ENCODE results near the gene LILRA6. TPM values are rescaled to one million over a fixed set of nuclear protein-coding genes. Genes with fewer than 3 reads are reported as not detected.

LILRA6 gene
- total and polyA plus RNA-seq, 10 of the 15 experiments (the other 5 are each of a cell fraction or from before 2014, with no cell fraction given) = 0.04 to 1.7 (median 0.09) TPM; not detected in 2

DNA sequence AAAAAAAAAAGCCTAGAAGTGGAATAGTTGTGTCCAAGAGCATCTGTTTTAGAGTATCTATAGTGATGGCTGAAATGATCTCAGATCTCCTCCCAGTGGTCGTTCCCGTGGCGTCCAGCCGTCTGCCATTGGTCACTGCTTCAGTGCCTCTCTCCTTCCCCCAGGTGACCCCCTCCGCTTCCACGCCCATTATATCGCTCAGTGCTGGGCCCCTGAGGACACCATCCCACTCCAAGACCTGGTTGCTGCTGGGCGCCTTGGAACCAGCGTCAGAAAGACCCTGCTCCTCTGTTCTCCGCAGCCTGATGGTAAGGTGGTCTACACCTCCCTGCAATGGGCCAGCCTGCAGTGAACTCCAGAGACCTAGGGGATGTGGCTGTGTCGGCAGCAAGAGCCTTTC, 49.6 kb downstream of the LILRA6 start:
- BruUV-seq (replicated peaks) = no TSS peak
- intact Hi-C loops (cut with micrococcal nuclease; ENCODE audit: unreplicated experiment) = no loop called here
- no peak overlapping the region for H2AFZ ChIP-seq (ENCODE audit: control insufficient read depth, low read depth, low read length)
- TF ChIP-seq JUNB (IDR thresholded peaks at IDR 0.05) (no peak), CBX5 (IDR thresholded peaks at IDR 0.05; ENCODE audit: low read depth) (no peak), NFXL1 (IDR thresholded peaks at IDR 0.05; ENCODE audit: borderline replicate concordance) (no peak), SIX5 (IDR thresholded peaks at IDR 0.05; ENCODE audit: low read depth, low read length, severe bottlenecking) (no peak), NFIC (IDR thresholded peaks at IDR 0.05; ENCODE audit: low read depth, low read length) (no peak), PKNOX1 (IDR thresholded peaks at IDR 0.05) (no peak), SPI1 (IDR thresholded peaks at IDR 0.05; ENCODE audit: borderline replicate concordance, insufficient read depth, low read depth, low read length) (no peak), MYB (IDR thresholded peaks at IDR 0.05; ENCODE audit: borderline replicate concordance, low read depth, low read length) (no peak), SREBF1 (IDR thresholded peaks at IDR 0.05; ENCODE audit: low read length) (no peak), STAT3 (IDR thresholded peaks at IDR 0.05; ENCODE audit: low read depth, low read length) (no peak), ZZZ3 (IDR thresholded peaks at IDR 0.05; ENCODE audit: control insufficient read depth, insufficient read length, low read depth) (no peak), HCFC1 (IDR thresholded peaks at IDR 0.05; ENCODE audit: low read length) (no peak), TCF12 (IDR thresholded peaks at IDR 0.05; ENCODE audit: low read depth, low read length) (no peak)
- TF ChIP-seq, protein P1, sequence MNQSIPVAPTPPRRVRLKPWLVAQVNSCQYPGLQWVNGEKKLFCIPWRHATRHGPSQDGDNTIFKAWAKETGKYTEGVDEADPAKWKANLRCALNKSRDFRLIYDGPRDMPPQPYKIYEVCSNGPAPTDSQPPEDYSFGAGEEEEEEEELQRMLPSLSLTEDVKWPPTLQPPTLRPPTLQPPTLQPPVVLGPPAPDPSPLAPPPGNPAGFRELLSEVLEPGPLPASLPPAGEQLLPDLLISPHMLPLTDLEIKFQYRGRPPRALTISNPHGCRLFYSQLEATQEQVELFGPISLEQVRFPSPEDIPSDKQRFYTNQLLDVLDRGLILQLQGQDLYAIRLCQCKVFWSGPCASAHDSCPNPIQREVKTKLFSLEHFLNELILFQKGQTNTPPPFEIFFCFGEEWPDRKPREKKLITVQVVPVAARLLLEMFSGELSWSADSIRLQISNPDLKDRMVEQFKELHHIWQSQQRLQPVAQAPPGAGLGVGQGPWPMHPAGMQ (IDR thresholded peaks at IDR 0.05; ENCODE audit: borderline replicate concordance) = no peak
- ChIA-PET SMC1A (ENCODE audit: uncharacterized antibody, unreplicated experiment) (interaction anchor here (1.3 kb wide), 1 partner anchor 12 kb away, joined by 3 read pairs; no protein-coding TSS in a partner anchor), RAD21 (ENCODE audit: unreplicated experiment) (no interaction called here), CTCF (no interaction called here), POLR2A (interaction anchor here (6.1 kb wide), 1 partner anchor 9 kb away, joined by 100 read pairs; the partner anchor contains the start of gene RPS9)
- 96% methylated on average over 11 of the region's 11 CpGs for WGBS (ENCODE audit: insufficient coverage, insufficient replicate concordance, low lambda C conversion rate, missing lambda C conversion rate)
- H3K27ac ChIP-seq (ENCODE audit: control insufficient read depth, insufficient read depth) = no peak overlapping the region
- ATAC-seq = no peak
- in situ Hi-C loops (cut with MboI) = no loop called here
- no peak overlapping the region for H3K9ac ChIP-seq (ENCODE audit: control insufficient read depth, insufficient read depth, low read length)
- H3K27me3 ChIP-seq (replicated peaks in 1 of 2; ENCODE audit: control insufficient read depth in 2 of 2, insufficient read depth in 2 of 2, low read length in 1 of 2) = no peaks in the 10 kb centered on the region
- H3K36me3 ChIP-seq (ENCODE audit: control insufficient read depth in 2 of 2, insufficient read depth in 2 of 2, low read length in 1 of 2) = peaks cover 2 to 4% of the 10 kb centered on the region in 2 experiments; a peak in 3 of 4 replicates
- no peak for FAIRE-seq
- peaks cover 12% of the 10 kb centered on the region for H3K4me1 ChIP-seq (ENCODE audit: control insufficient read depth, insufficient read depth, low read length)
- no peak overlapping the region for H3K4me2 ChIP-seq (ENCODE audit: control insufficient read depth, insufficient read depth)
- no peaks in the 10 kb centered on the region for H4K20me1 ChIP-seq (ENCODE audit: control insufficient read depth, insufficient read depth)
- no peak for DNase-seq (ENCODE audit: low read depth, low spot score)
- no peak overlapping the region for H3K4me3 ChIP-seq
- peaks cover 18% of the 10 kb centered on the region for H3K79me2 ChIP-seq (ENCODE audit: control insufficient read depth, insufficient read depth, low read length)
- H3K9me3 ChIP-seq (replicated peaks; ENCODE audit: control insufficient read depth, insufficient read depth, low read length) = no peaks in the 10 kb centered on the region
